IPS-15b (cell line): ENCODE results near the gene OR4N2.
"Not testable (repeated sequence)": the region's sequence is repeated elsewhere in the genome, so short reads cannot be mapped to it uniquely, and the experiment has no call there.

Source experiments
- H3K27me3 ChIP-seq: one replicate; pipeline ENCODE4 v1.6.1; 2013; ENCODE audit warnings: low read length; ENCODE audit not compliant: control insufficient read depth, insufficient read depth
- H3K36me3 ChIP-seq: one replicate; pipeline ENCODE4 v1.6.1; 2013; ENCODE audit warnings: low read length; ENCODE audit not compliant: control insufficient read depth, insufficient read depth
- H3K4me1 ChIP-seq: one replicate; pipeline ENCODE4 v1.6.1; 2013; ENCODE audit warnings: mild to moderate bottlenecking, low read length; ENCODE audit not compliant: control insufficient read depth, insufficient read depth
- H3K4me3 ChIP-seq: one replicate; pipeline ENCODE4 v1.5.1; 2013; ENCODE audit warnings: low read depth, low read length
- H3K9ac ChIP-seq: one replicate; pipeline ENCODE4 v1.6.1; 2013; ENCODE audit warnings: low read depth, mild to moderate bottlenecking, low read length
- H3K9me3 ChIP-seq: one replicate; pipeline ENCODE4 v1.6.1; 2013; ENCODE audit warnings: mild to moderate bottlenecking, low read length; ENCODE audit not compliant: control insufficient read depth, insufficient read depth

The OR4N2 gene

GRCh38 chr14:19800282-19801117, 3.1 kb upstream of the OR4N2 start:
- Histone ChIP-seq H3K4me3 (no peak overlapping the region), H3K4me1 (no peaks in the 10 kb centered on the region), H3K27me3 (no peaks in the 10 kb centered on the region), H3K9me3 (peaks cover 21% of the 10 kb centered on the region), H3K36me3 (no peaks in the 10 kb centered on the region), H3K9ac (no peak overlapping the region)

GRCh38 chr14:19801118-19801464, 2.5 kb upstream of the OR4N2 start:
- Histone ChIP-seq H3K36me3 (no peaks in the 10 kb centered on the region), H3K4me1 (no peaks in the 10 kb centered on the region), H3K9me3 (peaks cover 16% of the 10 kb centered on the region), H3K27me3 (no peaks in the 10 kb centered on the region), H3K9ac (no peak overlapping the region), H3K4me3 (no peak overlapping the region)

- H3K27me3 ChIP-seq, H3K9ac ChIP-seq, H3K4me3 ChIP-seq, H3K4me1 ChIP-seq, H3K9me3 ChIP-seq, H3K36me3 ChIP-seq: not testable (repeated sequence)
These were observed 9.8 kb downstream of the OR4N2 start for GRCh38 chr14:19813171-19813920.

- H3K36me3 ChIP-seq, H3K27me3 ChIP-seq, H3K9ac ChIP-seq, H3K4me3 ChIP-seq, H3K4me1 ChIP-seq: not testable (repeated sequence)
- peaks cover 17% of the 10 kb centered on the region for H3K9me3 ChIP-seq
These were observed 16.3 kb downstream of the OR4N2 start for GRCh38 chr14:19819879-19820278.

GRCh38 chr14:19821016-19821415, 17.4 kb downstream of the OR4N2 start:
- H3K27me3 ChIP-seq, H3K4me3 ChIP-seq, H3K4me1 ChIP-seq, H3K9ac ChIP-seq, H3K36me3 ChIP-seq: not testable (repeated sequence)
- H3K9me3 ChIP-seq: peaks cover 17% of the 10 kb centered on the region

GRCh38 chr14:19823178-19823577, 19.6 kb downstream of the OR4N2 start:
- H3K4me3 ChIP-seq: no peak overlapping the region
- H3K4me1 ChIP-seq: no peaks in the 10 kb centered on the region
- H3K36me3 ChIP-seq: no peaks in the 10 kb centered on the region
- no peak overlapping the region for H3K9ac ChIP-seq
- peaks cover 21% of the 10 kb centered on the region for H3K9me3 ChIP-seq
- no peaks in the 10 kb centered on the region for H3K27me3 ChIP-seq

- Histone ChIP-seq H3K9ac (no peak overlapping the region), H3K4me3 (no peak overlapping the region), H3K27me3 (no peaks in the 10 kb centered on the region), H3K36me3 (no peaks in the 10 kb centered on the region), H3K9me3 (peaks cover 21% of the 10 kb centered on the region), H3K4me1 (no peaks in the 10 kb centered on the region)
These were observed 20.2 kb downstream of the OR4N2 start for GRCh38 chr14:19823765-19824164.

- H3K4me3 ChIP-seq, H3K9ac ChIP-seq, H3K36me3 ChIP-seq, H3K27me3 ChIP-seq, H3K4me1 ChIP-seq: not testable (repeated sequence)
- peaks cover 18% of the 10 kb centered on the region for H3K9me3 ChIP-seq
These were observed 24.2 kb downstream of the OR4N2 start for GRCh38 chr14:19827626-19828244.

- Histone ChIP-seq H3K9ac (no peak overlapping the region), H3K9me3 (peaks cover 18% of the 10 kb centered on the region), H3K36me3 (no peaks in the 10 kb centered on the region), H3K4me1 (no peaks in the 10 kb centered on the region), H3K27me3 (no peaks in the 10 kb centered on the region), H3K4me3 (no peak overlapping the region)
These were observed 24.7 kb downstream of the OR4N2 start for GRCh38 chr14:19828314-19828713.

GRCh38 chr14:19834203-19834848, 30.8 kb downstream of the OR4N2 start:
- H3K4me1 ChIP-seq, H3K9ac ChIP-seq, H3K4me3 ChIP-seq, H3K27me3 ChIP-seq, H3K36me3 ChIP-seq: not testable (repeated sequence)
- H3K9me3 ChIP-seq: peaks cover 36% of the 10 kb centered on the region

- Histone ChIP-seq H3K27me3 (no peaks in the 10 kb centered on the region), H3K4me3 (no peak overlapping the region), H3K36me3 (no peaks in the 10 kb centered on the region), H3K4me1 (no peaks in the 10 kb centered on the region), H3K9ac (no peak overlapping the region), H3K9me3 (peaks cover 27% of the 10 kb centered on the region)
These were observed 34.9 kb downstream of the OR4N2 start for GRCh38 chr14:19838433-19838832.
